ENCODE results near the gene OR13F1. TPM values are rescaled to one million over a fixed set of nuclear protein-coding genes. Genes with fewer than 3 reads are reported as not detected.

Gene OR13F1
- total RNA-seq, 1 donor from 2014 or later, result not detected

Other genes with a start within 250 kb of the OR13F1 start
- not detected for gene OR13C4, start 22.9 kb downstream of the OR13F1 start, total RNA-seq
- not detected for gene OR13C3, start 32.6 kb downstream of the OR13F1 start, total RNA-seq
- not detected for gene OR13C8, start 64.9 kb downstream of the OR13F1 start, total RNA-seq
- gene OR13C5, start 95.2 kb downstream of the OR13F1 start, total RNA-seq, result not detected
- not detected for gene OR13C2, start 101.4 kb downstream of the OR13F1 start, total RNA-seq
- not detected for gene OR13C9, start 113.9 kb downstream of the OR13F1 start, total RNA-seq
- gene OR13D1, start 190.3 kb downstream of the OR13F1 start, total RNA-seq, result not detected
- gene NIPSNAP3A, start 243.4 kb downstream of the OR13F1 start, total RNA-seq, result 18.7 TPM

Measured in Right ventricle myocardium superior (tissue), 1 donor.